ENCODE results near the gene VSTM5. TPM values are rescaled to one million over a fixed set of nuclear protein-coding genes. Genes with fewer than 3 reads are reported as not detected.

VSTM5 gene
- polyA plus RNA-seq, 1 donor (not counting 4 experiments of a cell fraction or from before 2014, with no cell fraction given) = 0.13 TPM

DNA sequence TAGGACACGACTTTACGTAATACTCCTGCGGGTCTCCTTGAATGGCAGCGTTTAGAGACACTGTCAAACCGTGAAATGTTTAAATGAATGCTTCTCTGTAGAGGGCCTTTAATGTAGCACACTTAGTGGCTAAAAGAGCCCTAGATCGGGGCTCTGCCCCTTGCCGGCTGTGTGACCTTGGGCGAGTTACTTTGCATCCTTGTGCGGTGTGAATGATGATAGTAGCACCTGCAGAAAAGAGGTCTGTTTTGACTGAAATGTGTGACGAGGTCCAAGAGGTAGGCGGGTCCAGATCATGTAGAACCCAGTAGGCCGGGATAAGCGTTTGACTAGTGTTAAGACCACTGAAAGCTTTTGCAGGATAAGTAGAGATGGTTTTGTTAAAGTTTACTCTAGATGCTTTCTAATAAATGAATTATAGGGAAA is 65.5 kb downstream of the VSTM5 start:
- H3K79me2 ChIP-seq (ENCODE audit: control insufficient read depth, insufficient read depth, low read length) = peaks cover 58% of the 10 kb centered on the region
- no peak for TF ChIP-seq EZH2 (IDR thresholded peaks at IDR 0.05; ENCODE audit: low read length)
- no peak for TF ChIP-seq CTCF (optimal IDR thresholded peaks at IDR 0.05 in 1 of 3, IDR thresholded peaks at IDR 0.05 in 1 of 3, conservative IDR thresholded peaks at IDR 0.05 in 1 of 3; ENCODE audit: extremely low read depth in 1 of 3, insufficient read depth in 2 of 3, low read length in 3 of 3)
- FAIRE-seq = no peak
- H3K36me3 ChIP-seq (ENCODE audit: control insufficient read depth in 2 of 2, extremely low read depth in 1 of 2, insufficient read depth in 2 of 2, low read length in 2 of 2) = peaks cover 3 to 11% of the 10 kb centered on the region in 2 experiments
- peak overlapping the region; percentile 85 to 97 (median 90) for H3K4me3 ChIP-seq (ENCODE audit: control insufficient read depth in 2 of 3, extremely low read depth in 1 of 3, insufficient read depth in 2 of 3, low read depth in 1 of 3, low read length in 3 of 3)
- H3K4me1 ChIP-seq (ENCODE audit: control insufficient read depth, extremely low read depth, insufficient read depth, low read length) = peaks cover 27% of the 10 kb centered on the region
- peaks cover 12% of the 10 kb centered on the region for H4K20me1 ChIP-seq (ENCODE audit: control insufficient read depth, extremely low read depth, insufficient read depth, low read length)
- H3K27me3 ChIP-seq (ENCODE audit: control insufficient read depth, extremely low read depth, insufficient read depth, low read length) = no peaks in the 10 kb centered on the region
- H2AFZ ChIP-seq (ENCODE audit: control insufficient read depth, low read length) = no peak overlapping the region
- peak overlapping the region; percentile 95 for H3K27ac ChIP-seq (ENCODE audit: control insufficient read depth, insufficient read depth, low read length)
- H3K9me3 ChIP-seq (ENCODE audit: control insufficient read depth, low read depth, low read length) = no peaks in the 10 kb centered on the region
- dilution Hi-C loops (cut with MboI; ENCODE audit: extremely low pct_ligation_motif_present, low sequenced_read_pairs) = no loop called here
- no peaks in the 10 kb centered on the region for H3K9me1 ChIP-seq (ENCODE audit: control insufficient read depth, extremely low read depth, insufficient read depth, low read length)
- no peak for DNase-seq (ENCODE audit: low read depth, low spot score)
- H3K9ac ChIP-seq (ENCODE audit: control insufficient read depth, extremely low read depth, insufficient read depth, low read length) = peak overlapping the region; percentile 98
- peak overlapping the region; percentile 83 for H3K4me2 ChIP-seq (ENCODE audit: control insufficient read depth, extremely low read depth, insufficient read depth, low read depth, low read length)

DNA sequence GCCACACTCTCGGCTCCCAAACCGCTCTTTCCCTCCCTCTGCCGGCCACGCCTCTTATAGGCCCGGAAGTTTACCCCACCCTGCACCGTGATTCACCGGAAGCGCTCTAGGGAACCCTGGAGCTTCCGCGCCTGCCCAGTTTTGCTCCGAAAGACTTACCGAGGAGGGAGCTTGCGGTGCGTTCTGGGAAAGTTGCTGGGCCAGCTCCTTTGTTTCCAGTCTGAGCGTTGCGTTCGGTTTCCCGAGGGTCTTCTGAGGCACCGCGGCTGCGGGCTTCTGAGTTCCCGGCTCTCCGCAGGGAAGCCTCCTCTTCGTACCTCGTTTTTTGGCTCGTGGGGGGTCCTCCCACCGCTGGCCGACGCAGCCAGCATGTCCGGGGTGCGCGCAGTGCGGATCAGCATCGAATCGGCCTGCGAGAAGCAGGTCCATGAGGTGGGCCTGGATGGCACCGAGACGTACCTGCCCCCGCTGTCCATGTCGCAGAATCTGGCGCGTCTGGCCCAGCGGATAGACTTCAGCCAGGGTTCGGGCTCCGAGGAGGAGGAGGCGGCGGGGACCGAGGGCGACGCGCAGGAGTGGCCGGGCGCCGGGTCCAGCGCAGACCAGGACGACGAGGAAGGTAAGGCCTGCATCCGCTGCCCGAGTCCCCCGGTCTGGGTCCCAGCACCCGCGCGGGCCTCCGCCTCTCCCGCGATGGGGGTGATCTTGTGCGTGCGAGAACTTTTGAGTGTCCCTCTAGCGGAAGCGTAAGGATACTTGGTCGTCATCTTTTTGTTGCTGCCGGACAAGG is 66.1 kb downstream of the VSTM5 start, which contains the start of gene MED17:
Gene MED17 (plus strand): TSS at position 138 of the 790 bp plus-strand sequence. CDS start 232 bp downstream, at position 370.
- H4K20me1 ChIP-seq (ENCODE audit: control insufficient read depth, extremely low read depth, insufficient read depth, low read length) = peaks cover 12% of the 10 kb centered on the region
- TF ChIP-seq CTCF (optimal IDR thresholded peaks at IDR 0.05 in 1 of 3, IDR thresholded peaks at IDR 0.05 in 1 of 3, conservative IDR thresholded peaks at IDR 0.05 in 1 of 3; ENCODE audit: extremely low read depth in 1 of 3, insufficient read depth in 2 of 3, low read length in 3 of 3) (peak; percentile 41 to 42 (median 42)), EZH2 (IDR thresholded peaks at IDR 0.05; ENCODE audit: low read length) (no peak)
- peak within 1 kb of the TSS; percentile 86 for H3K4me2 ChIP-seq (ENCODE audit: control insufficient read depth, extremely low read depth, insufficient read depth, low read depth, low read length)
- H3K36me3 ChIP-seq (ENCODE audit: control insufficient read depth in 2 of 2, extremely low read depth in 1 of 2, insufficient read depth in 2 of 2, low read length in 2 of 2) = peaks cover 3 to 11% of the 10 kb centered on the region in 2 experiments
- no peaks in the 10 kb centered on the region for H3K9me1 ChIP-seq (ENCODE audit: control insufficient read depth, extremely low read depth, insufficient read depth, low read length)
- DNase-seq (ENCODE audit: low read depth, low spot score) (peak; percentile 28), FAIRE-seq (peak; percentile 66)
- no peaks in the 10 kb centered on the region for H3K9me3 ChIP-seq (ENCODE audit: control insufficient read depth, low read depth, low read length)
- no peaks in the 10 kb centered on the region for H3K27me3 ChIP-seq (ENCODE audit: control insufficient read depth, extremely low read depth, insufficient read depth, low read length)
- peak within 1 kb of the TSS; percentile 98 for H2AFZ ChIP-seq (ENCODE audit: control insufficient read depth, low read length)
- dilution Hi-C loops (cut with MboI; ENCODE audit: extremely low pct_ligation_motif_present, low sequenced_read_pairs) = no loop called here
- H3K9ac ChIP-seq (ENCODE audit: control insufficient read depth, extremely low read depth, insufficient read depth, low read length) = peak within 1 kb of the TSS; percentile 98
- peak within 1 kb of the TSS; percentile 85 to 97 (median 90) for H3K4me3 ChIP-seq (ENCODE audit: control insufficient read depth in 2 of 3, extremely low read depth in 1 of 3, insufficient read depth in 2 of 3, low read depth in 1 of 3, low read length in 3 of 3)
- H3K4me1 ChIP-seq (ENCODE audit: control insufficient read depth, extremely low read depth, insufficient read depth, low read length) = peaks cover 27% of the 10 kb centered on the region
- H3K79me2 ChIP-seq (ENCODE audit: control insufficient read depth, insufficient read depth, low read length) = peaks cover 52% of the 10 kb centered on the region
- H3K27ac ChIP-seq (ENCODE audit: control insufficient read depth, insufficient read depth, low read length) = peak within 1 kb of the TSS; percentile 95
